ENCODE results near the gene KCNMB2. TPM values are rescaled to one million over a fixed set of nuclear protein-coding genes. Genes with fewer than 3 reads are reported as not detected.

The KCNMB2 gene
- total RNA-seq, 1 donor from 2014 or later, result 1.2 TPM

- no peaks in the 10 kb centered on the region for H3K36me3 ChIP-seq
- no peak for TF ChIP-seq CTCF (IDR thresholded peaks at IDR 0.05)
- no peak overlapping the region for H3K4me3 ChIP-seq
- H3K9me3 ChIP-seq, result no peaks in the 10 kb centered on the region
- H3K27ac ChIP-seq, result no peak overlapping the region
- no peak for DNase-seq
- ATAC-seq, result no peak
- H3K4me1 ChIP-seq, result no peaks in the 10 kb centered on the region
- intact Hi-C loops (cut with DNase I), result no loop called here
- H3K27me3 ChIP-seq, result no peaks in the 10 kb centered on the region
Measured at GRCh38 chr3:178567611-178568010, 31.4 kb downstream of the KCNMB2 start.

- no peaks in the 10 kb centered on the region for H3K36me3 ChIP-seq
- H3K4me1 ChIP-seq, result no peaks in the 10 kb centered on the region
- ATAC-seq, result no peak
- TF ChIP-seq CTCF (IDR thresholded peaks at IDR 0.05), result no peak
- intact Hi-C loops (cut with DNase I), result no loop called here
- DNase-seq, result no peak
- no peak overlapping the region for H3K4me3 ChIP-seq
- H3K9me3 ChIP-seq, result no peaks in the 10 kb centered on the region
- H3K27me3 ChIP-seq, result no peaks in the 10 kb centered on the region
- H3K27ac ChIP-seq, result no peak overlapping the region
Measured at GRCh38 chr3:178568155-178568731, 32.0 kb downstream of the KCNMB2 start.

GRCh38 chr3:178568911-178569310 lies 32.7 kb downstream of the KCNMB2 start:
- TF ChIP-seq CTCF (IDR thresholded peaks at IDR 0.05), result no peak
- H3K9me3 ChIP-seq, result no peaks in the 10 kb centered on the region
- H3K4me3 ChIP-seq, result no peak overlapping the region
- H3K36me3 ChIP-seq, result no peaks in the 10 kb centered on the region
- DNase-seq (no peak), ATAC-seq (no peak)
- intact Hi-C loops (cut with DNase I), result no loop called here
- H3K4me1 ChIP-seq, result no peaks in the 10 kb centered on the region
- no peak overlapping the region for H3K27ac ChIP-seq
- no peaks in the 10 kb centered on the region for H3K27me3 ChIP-seq

- no peaks in the 10 kb centered on the region for H3K36me3 ChIP-seq
- no peaks in the 10 kb centered on the region for H3K9me3 ChIP-seq
- H3K27me3 ChIP-seq, result no peaks in the 10 kb centered on the region
- H3K4me3 ChIP-seq, result no peak overlapping the region
- H3K27ac ChIP-seq, result no peak overlapping the region
- no peak for TF ChIP-seq CTCF (IDR thresholded peaks at IDR 0.05)
- no peak for DNase-seq
- no peak for ATAC-seq
- no peaks in the 10 kb centered on the region for H3K4me1 ChIP-seq
- intact Hi-C loops (cut with DNase I), result no loop called here
Measured at GRCh38 chr3:178569826-178570225, 33.6 kb downstream of the KCNMB2 start.

- no peak for DNase-seq
- ATAC-seq, result no peak
- no peaks in the 10 kb centered on the region for H3K4me1 ChIP-seq
- H3K27ac ChIP-seq, result no peak overlapping the region
- no peak for TF ChIP-seq CTCF (IDR thresholded peaks at IDR 0.05)
- H3K27me3 ChIP-seq, result no peaks in the 10 kb centered on the region
- no peaks in the 10 kb centered on the region for H3K9me3 ChIP-seq
- no peaks in the 10 kb centered on the region for H3K36me3 ChIP-seq
- no peak overlapping the region for H3K4me3 ChIP-seq
- intact Hi-C loops (cut with DNase I), result no loop called here
Measured at GRCh38 chr3:178583963-178584575, 47.8 kb downstream of the KCNMB2 start.

Data from upper lobe of right lung (tissue), 1 donor.